GM21576 (cell line): ENCODE data around the gene HDLBP.
"Not testable (repeated sequence)": the region's sequence is repeated elsewhere in the genome, so short reads cannot be mapped to it uniquely, and the experiment has no call there.

Experiments
- ATAC-seq: cut with Tn5 transposase; IDR thresholded peaks from one replicate; pipeline ENCODE4 v1.9.1; 2021; ENCODE audit warnings: mild to moderate bottlenecking, moderate library complexity; ENCODE audit not compliant: unreplicated experiment

HDLBP gene

GRCh38 chr2:241304039-241304670, 11.3 kb downstream of the HDLBP start:
- no peak for ATAC-seq

GRCh38 chr2:241302759-241303651, 12.5 kb downstream of the HDLBP start:
- no peak for ATAC-seq

- ATAC-seq: no peak
Measured at GRCh38 chr2:241302083-241302482, 13.4 kb downstream of the HDLBP start.

- ATAC-seq: no peak
Measured at GRCh38 chr2:241300000-241300399, 15.5 kb downstream of the HDLBP start.

- no peak for ATAC-seq
Measured at GRCh38 chr2:241298673-241299072, 16.8 kb downstream of the HDLBP start.

- no peak for ATAC-seq
Measured at GRCh38 chr2:241296767-241297166, 18.7 kb downstream of the HDLBP start.

GRCh38 chr2:241295326-241296095, 20.0 kb downstream of the HDLBP start:
- ATAC-seq: no peak

- not testable (repeated sequence) for ATAC-seq
Measured at GRCh38 chr2:241293378-241293797, 22.1 kb downstream of the HDLBP start.

GRCh38 chr2:241291977-241292376, 23.5 kb downstream of the HDLBP start:
- no peak for ATAC-seq

- no peak for ATAC-seq
Measured at GRCh38 chr2:241291153-241291552, 24.3 kb downstream of the HDLBP start.

- no peak for ATAC-seq
Measured at GRCh38 chr2:241289597-241289996, 25.9 kb downstream of the HDLBP start.

- no peak for ATAC-seq
Measured at GRCh38 chr2:241289053-241289452, 26.4 kb downstream of the HDLBP start.

GRCh38 chr2:241288324-241288888, 27.1 kb downstream of the HDLBP start:
- no peak for ATAC-seq

- ATAC-seq: no peak
Measured at GRCh38 chr2:241286348-241287090, 29.0 kb downstream of the HDLBP start.

GRCh38 chr2:241285596-241285995, 29.9 kb downstream of the HDLBP start:
- no peak for ATAC-seq

GRCh38 chr2:241282555-241282954, 32.9 kb downstream of the HDLBP start:
- no peak for ATAC-seq

- ATAC-seq: no peak
Measured at GRCh38 chr2:241280291-241280690, 35.2 kb downstream of the HDLBP start.

- ATAC-seq: no peak
Measured at GRCh38 chr2:241279828-241280227, 35.6 kb downstream of the HDLBP start.

- ATAC-seq: no peak
Measured at GRCh38 chr2:241279413-241279812, 36.1 kb downstream of the HDLBP start.

- ATAC-seq: not testable (repeated sequence)
Measured at GRCh38 chr2:241278306-241278705, 37.2 kb downstream of the HDLBP start.
